ENCODE data around the gene KLHL18. TPM values are rescaled to one million over a fixed set of nuclear protein-coding genes. Genes with fewer than 3 reads are reported as not detected.

KLHL18 gene
- total RNA-seq, 1 donor from 2014 or later: 36.1 TPM

GRCh38 chr3:47344971-47345370, 62.2 kb downstream of the KLHL18 start:
- Mint-ChIP-seq H3K27ac (ENCODE audit: unreplicated experiment) (no peak overlapping the region), H3K4me1 (no peaks in the 10 kb centered on the region), H3K27me3 (ENCODE audit: low read depth) (no peaks in the 10 kb centered on the region), H3K4me3 (no peak overlapping the region), H3K9me3 (no peaks in the 10 kb centered on the region), H3K36me3 (ENCODE audit: low read depth) (peaks cover 4% of the 10 kb centered on the region)
- no peak for DNase-seq (ENCODE audit: low read depth, low spot score)
- no peak for TF ChIP-seq CTCF (conservative IDR thresholded peaks at IDR 0.05)

DNA sequence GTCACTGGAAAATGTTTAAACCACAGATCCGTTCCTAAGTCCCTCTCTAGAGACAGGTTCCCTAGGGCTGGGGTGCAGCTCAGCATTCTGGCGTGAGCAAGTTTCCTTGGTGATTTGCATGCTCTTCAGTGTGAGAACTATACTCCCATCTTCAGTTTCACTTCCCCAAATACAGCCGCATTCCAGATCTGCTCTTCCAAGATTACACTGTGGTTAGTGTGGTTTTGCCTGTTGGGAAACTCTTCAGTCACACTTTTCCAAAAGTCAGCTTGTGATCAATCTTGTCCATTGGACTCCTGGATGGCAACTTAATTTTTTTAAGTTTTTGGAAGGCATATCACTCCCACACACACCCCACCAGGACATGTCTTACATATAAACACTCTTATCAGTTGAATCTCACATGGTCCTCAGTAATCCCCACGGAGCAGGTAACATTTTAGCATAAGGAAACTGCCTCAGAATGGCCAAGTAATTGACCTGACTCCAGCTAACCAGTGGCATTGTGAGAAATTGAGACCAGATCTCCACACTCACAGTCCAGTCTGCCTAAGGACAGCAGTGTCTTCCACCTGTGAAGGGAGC, 64.6 kb downstream of the KLHL18 start:
- no peak overlapping the region for H3K27ac Mint-ChIP-seq (ENCODE audit: unreplicated experiment)
- H3K4me1 Mint-ChIP-seq: no peaks in the 10 kb centered on the region
- no peak for TF ChIP-seq CTCF (conservative IDR thresholded peaks at IDR 0.05)
- peaks cover 4% of the 10 kb centered on the region for H3K36me3 Mint-ChIP-seq (ENCODE audit: low read depth)
- no peak overlapping the region for H3K4me3 Mint-ChIP-seq
- H3K9me3 Mint-ChIP-seq: no peaks in the 10 kb centered on the region
- DNase-seq (ENCODE audit: low read depth, low spot score): no peak
- no peaks in the 10 kb centered on the region for H3K27me3 Mint-ChIP-seq (ENCODE audit: low read depth)

DNA sequence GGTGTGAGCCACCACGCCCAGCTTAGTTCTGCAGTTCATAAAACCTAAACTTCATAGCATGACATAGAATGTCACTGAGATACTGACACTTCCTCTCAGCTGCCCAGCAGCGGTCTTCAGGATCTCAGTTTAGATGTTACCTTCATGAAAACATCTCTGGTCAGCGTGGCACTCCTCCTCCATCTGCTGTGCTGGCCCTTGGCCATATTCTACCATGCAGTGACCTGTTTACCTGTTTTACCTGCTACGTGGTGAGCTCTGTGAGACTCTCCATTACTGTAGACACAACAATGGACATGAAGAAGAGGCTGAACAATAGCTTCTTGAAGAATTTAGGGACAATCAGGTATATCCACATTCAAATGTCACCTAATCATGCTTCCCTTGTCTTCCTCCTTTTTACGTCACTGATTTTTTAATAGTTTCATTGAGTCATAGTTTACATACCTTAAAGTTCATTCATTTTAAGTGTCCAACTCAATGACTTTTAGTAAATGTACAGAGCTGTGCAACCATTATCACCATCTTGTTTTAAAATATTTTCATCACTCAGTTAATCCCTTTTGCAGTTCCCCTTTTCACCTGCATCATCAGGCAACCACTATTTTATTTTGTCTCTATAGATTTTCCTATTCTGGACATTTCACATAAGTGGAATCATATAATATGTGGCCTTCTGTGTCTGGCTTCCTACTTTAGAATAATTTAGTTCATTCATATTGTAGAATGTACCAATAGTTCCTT, 65.8 kb downstream of the KLHL18 start:
- no peak overlapping the region for H3K4me3 Mint-ChIP-seq
- no peak for TF ChIP-seq CTCF (conservative IDR thresholded peaks at IDR 0.05)
- no peaks in the 10 kb centered on the region for H3K4me1 Mint-ChIP-seq
- H3K9me3 Mint-ChIP-seq: no peaks in the 10 kb centered on the region
- no peak for DNase-seq (ENCODE audit: low read depth, low spot score)
- H3K36me3 Mint-ChIP-seq (ENCODE audit: low read depth): peaks cover 4% of the 10 kb centered on the region
- peak overlapping the region; percentile 73 for H3K27ac Mint-ChIP-seq (ENCODE audit: unreplicated experiment)
- no peaks in the 10 kb centered on the region for H3K27me3 Mint-ChIP-seq (ENCODE audit: low read depth)

GRCh38 chr3:47355010-47355409, 72.3 kb downstream of the KLHL18 start:
- Mint-ChIP-seq H3K4me3 (no peak overlapping the region), H3K9me3 (peaks cover 2% of the 10 kb centered on the region), H3K4me1 (no peaks in the 10 kb centered on the region), H3K27me3 (ENCODE audit: low read depth) (no peaks in the 10 kb centered on the region), H3K27ac (ENCODE audit: unreplicated experiment) (no peak overlapping the region), H3K36me3 (ENCODE audit: low read depth) (no peaks in the 10 kb centered on the region)
- no peak for DNase-seq (ENCODE audit: low read depth, low spot score)
- TF ChIP-seq CTCF (conservative IDR thresholded peaks at IDR 0.05): no peak

- H3K27ac Mint-ChIP-seq (ENCODE audit: unreplicated experiment): no peak overlapping the region
- H3K9me3 Mint-ChIP-seq: peaks cover 6% of the 10 kb centered on the region
- H3K27me3 Mint-ChIP-seq (ENCODE audit: low read depth): no peaks in the 10 kb centered on the region
- TF ChIP-seq CTCF (conservative IDR thresholded peaks at IDR 0.05): no peak
- H3K36me3 Mint-ChIP-seq (ENCODE audit: low read depth): peaks cover 3% of the 10 kb centered on the region
- no peaks in the 10 kb centered on the region for H3K4me1 Mint-ChIP-seq
- no peak overlapping the region for H3K4me3 Mint-ChIP-seq
- DNase-seq (ENCODE audit: low read depth, low spot score): no peak
These were observed 73.5 kb downstream of the KLHL18 start for GRCh38 chr3:47356201-47356600.

Data from neural crest cell (in vitro differentiated cells).